OCI-LY3 (cell line): ENCODE measurements around the gene ZRANB1.

Experiments
- EZH2phosphoT487 ChIP-seq: fragments of 200-600 bp; shearing (Covaris generic); IDR thresholded peaks from 2 replicates; pipeline ENCODE4 v1.6.1; 2018; ENCODE audit warnings: antibody characterized with exemption, mixed run types, low read depth
- TF ChIP-seq, protein P1 (sequence below): fragments of 200-600, 300-600 bp; sonication (generic); IDR thresholded peaks from 2 replicates; pipeline ENCODE4 v1.5.1; 2014; ENCODE audit warnings: antibody characterized with exemption, low read length, low read depth

DNA sequence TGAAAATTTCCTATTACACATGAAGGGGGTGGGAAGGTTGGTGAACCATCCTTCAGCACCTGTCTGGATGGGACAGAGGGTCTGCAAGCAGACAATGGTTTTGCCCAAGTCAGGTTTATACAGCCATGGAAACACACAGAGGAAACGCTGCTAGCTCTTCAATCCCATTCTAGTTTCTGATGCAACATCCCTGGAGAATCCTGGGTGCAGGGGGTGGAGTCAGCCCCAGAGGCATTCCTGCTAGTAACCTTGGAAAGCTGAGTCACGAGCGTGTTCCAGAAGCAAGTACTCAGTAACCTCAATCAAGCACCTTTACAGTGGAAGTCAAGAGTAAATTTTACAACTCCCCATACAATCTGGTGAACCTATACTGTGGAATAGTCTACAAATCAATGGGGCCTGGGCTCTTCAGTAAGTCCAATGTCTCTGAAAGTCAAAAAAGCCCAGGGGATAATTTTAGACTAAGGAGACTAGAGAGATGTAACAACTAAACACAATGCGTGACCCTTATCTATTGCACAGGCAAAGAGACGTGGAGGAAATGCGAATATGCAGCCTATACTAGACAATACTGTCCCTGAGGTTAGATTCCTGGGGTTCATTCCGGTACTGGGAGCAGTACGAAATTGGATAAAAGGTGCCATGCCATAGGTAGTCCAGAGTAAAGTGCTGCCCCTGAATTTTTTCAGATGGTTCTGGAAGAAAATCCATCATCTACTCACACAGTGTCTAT is 95.4 kb downstream of the ZRANB1 start:
- TF ChIP-seq, protein P1, sequence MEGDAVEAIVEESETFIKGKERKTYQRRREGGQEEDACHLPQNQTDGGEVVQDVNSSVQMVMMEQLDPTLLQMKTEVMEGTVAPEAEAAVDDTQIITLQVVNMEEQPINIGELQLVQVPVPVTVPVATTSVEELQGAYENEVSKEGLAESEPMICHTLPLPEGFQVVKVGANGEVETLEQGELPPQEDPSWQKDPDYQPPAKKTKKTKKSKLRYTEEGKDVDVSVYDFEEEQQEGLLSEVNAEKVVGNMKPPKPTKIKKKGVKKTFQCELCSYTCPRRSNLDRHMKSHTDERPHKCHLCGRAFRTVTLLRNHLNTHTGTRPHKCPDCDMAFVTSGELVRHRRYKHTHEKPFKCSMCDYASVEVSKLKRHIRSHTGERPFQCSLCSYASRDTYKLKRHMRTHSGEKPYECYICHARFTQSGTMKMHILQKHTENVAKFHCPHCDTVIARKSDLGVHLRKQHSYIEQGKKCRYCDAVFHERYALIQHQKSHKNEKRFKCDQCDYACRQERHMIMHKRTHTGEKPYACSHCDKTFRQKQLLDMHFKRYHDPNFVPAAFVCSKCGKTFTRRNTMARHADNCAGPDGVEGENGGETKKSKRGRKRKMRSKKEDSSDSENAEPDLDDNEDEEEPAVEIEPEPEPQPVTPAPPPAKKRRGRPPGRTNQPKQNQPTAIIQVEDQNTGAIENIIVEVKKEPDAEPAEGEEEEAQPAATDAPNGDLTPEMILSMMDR = no peak
- TF ChIP-seq EZH2phosphoT487 = no peak
